H1 (cell line): ENCODE data around the gene NFKB1. TPM values are rescaled to one million over a fixed set of nuclear protein-coding genes. Genes with fewer than 3 reads are reported as not detected.

ENCODE experiments used
- BCL11A ChIP-seq, 2 experiments: IDR thresholded peaks; one replicate each; pipeline ENCODE4 v1.6.1; 2011; ENCODE audit warnings: low read depth in 2 of 2, low read length in 2 of 2, mild to moderate bottlenecking in 2 of 2
- CBX5 ChIP-seq: fragments of 300-800, 300-1000 bp; sonication (generic); IDR thresholded peaks from 2 replicates; pipeline ENCODE4 v1.7.1; 2016; ENCODE audit warnings: antibody characterized with exemption, low read length, low read depth
- HDAC6 ChIP-seq: IDR thresholded peaks from one replicate; pipeline ENCODE4 v1.7.1; 2012; ENCODE audit warnings: low read depth, mild to moderate bottlenecking, inconsistent platforms, low read length, moderate library complexity
- MAFK ChIP-seq: IDR thresholded peaks from 2 replicates; pipeline ENCODE4 v1.6.1; 2012; ENCODE audit warnings: low read depth, mild to moderate bottlenecking, improper control_type of control experiment, low read length
- POU5F1 ChIP-seq: IDR thresholded peaks from 2 replicates; pipeline ENCODE4 v1.6.1; 2011; ENCODE audit warnings: low read depth, mild to moderate bottlenecking, low read length, moderate library complexity
- RAD21 ChIP-seq, 2 experiments: IDR thresholded peaks in 1 of 2; conservative IDR thresholded peaks in 1 of 2; 2 replicates each; pipeline ENCODE4 v1.6.1; 2011; ENCODE audit warnings: low read depth in 2 of 2, low read length in 2 of 2, improper control_type of control experiment in 1 of 2, inconsistent platforms in 1 of 2, mild to moderate bottlenecking in 1 of 2, moderate library complexity in 1 of 2
- TEAD4 ChIP-seq: IDR thresholded peaks from 2 replicates; pipeline ENCODE4 v1.6.1; 2012; ENCODE audit warnings: low read depth, low read length, inconsistent platforms, mixed read lengths
- YY1 ChIP-seq: IDR thresholded peaks from 2 replicates; pipeline ENCODE4 v1.6.1; 2011; ENCODE audit warnings: low read depth, mild to moderate bottlenecking, low read length
- polyA plus RNA-seq, 7 experiments: library from polyadenylated mRNA; depleted of rRNA in 3 of 7; stranded (reverse) in 5 of 7; unstranded in 2 of 7; fragments of >200 nt in 5 of 7; fragments of 200-250 nt in 2 of 7; gene quantifications; 1 replicate in 5 of 7; 2 replicates in 1 of 7; 4 replicates in 1 of 7; pipeline versions ENCODE4 v1.2.1 to v1.2.3, GENCODE V29; 2011 to 2013; ENCODE audit warnings: missing spikeins in 2 of 7, mixed read lengths in 2 of 7
- total RNA-seq: library from RNA; stranded (reverse); fragmentation: NEBNext Ultra II Directional; extraction: Animal tissue kit (Norgen Biotek cat#: 25700); gene quantifications from 2 replicates; pipeline ENCODE4 v1.2.1, GENCODE V29; 2021

Gene NFKB1
- total and polyA plus RNA-seq, 2 of the 8 experiments (the other 6 are each of a cell fraction or from before 2014, with no cell fraction given): 2.9 to 6.8 TPM

DNA sequence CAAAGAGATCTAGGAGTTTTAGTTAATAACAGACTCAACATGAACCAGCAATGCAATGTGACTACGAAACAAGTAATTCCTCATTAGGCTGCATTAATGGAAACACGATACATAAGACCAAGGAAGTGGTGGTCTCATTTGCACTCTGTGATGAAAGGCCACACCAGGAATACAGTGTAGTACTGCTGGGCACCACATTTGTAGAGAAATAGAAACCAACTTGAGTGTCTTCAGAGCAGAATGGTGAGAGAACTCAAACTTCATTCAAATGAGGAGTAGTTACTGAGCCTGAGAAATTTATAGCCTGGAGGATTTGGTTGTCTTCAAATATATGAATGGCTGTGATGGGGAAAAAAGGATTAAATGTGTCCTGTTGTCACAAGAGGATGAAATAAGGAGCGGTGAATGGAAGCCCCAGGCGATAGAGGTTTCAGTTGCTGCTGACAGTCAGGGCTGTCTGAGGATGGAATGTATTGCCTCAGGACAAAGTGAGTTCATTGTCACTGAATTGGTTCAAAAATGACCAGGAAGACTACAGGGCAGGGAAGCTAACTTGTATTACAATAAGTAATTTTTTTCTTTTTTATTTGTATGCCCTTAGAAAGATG is 50.9 kb downstream of the NFKB1 start (continued):
- no peak for TF ChIP-seq CBX5
- no peak for TF ChIP-seq TEAD4
- no peak for TF ChIP-seq YY1
- TF ChIP-seq MAFK: no peak
- no peak for TF ChIP-seq POU5F1
- TF ChIP-seq RAD21 (IDR thresholded peaks at IDR 0.05 in 1 of 2, conservative IDR thresholded peaks at IDR 0.05 in 1 of 2; ENCODE audit: low read depth in 2 of 2, low read length in 2 of 2): no peak
- TF ChIP-seq BCL11A (IDR thresholded peaks at IDR 0.05; ENCODE audit: low read depth in 2 of 2, low read length in 2 of 2): no peak
- no peak for TF ChIP-seq HDAC6
